Ramos (cell line): ENCODE results near the gene CBX8.

Experiments
- in situ Hi-C: fragments of 300-500 bp; cut with MboI; formaldehyde crosslinking; loops from one replicate; pipeline ENCODE4 v1.14.3; 2022; ENCODE audit warnings: low sequenced_read_pairs; ENCODE audit not compliant: unreplicated experiment

Gene CBX8

GRCh38 chr17:79808763-79809529 is 12.1 kb upstream of the CBX8 start:
- in situ Hi-C loops: no loop called here

DNA sequence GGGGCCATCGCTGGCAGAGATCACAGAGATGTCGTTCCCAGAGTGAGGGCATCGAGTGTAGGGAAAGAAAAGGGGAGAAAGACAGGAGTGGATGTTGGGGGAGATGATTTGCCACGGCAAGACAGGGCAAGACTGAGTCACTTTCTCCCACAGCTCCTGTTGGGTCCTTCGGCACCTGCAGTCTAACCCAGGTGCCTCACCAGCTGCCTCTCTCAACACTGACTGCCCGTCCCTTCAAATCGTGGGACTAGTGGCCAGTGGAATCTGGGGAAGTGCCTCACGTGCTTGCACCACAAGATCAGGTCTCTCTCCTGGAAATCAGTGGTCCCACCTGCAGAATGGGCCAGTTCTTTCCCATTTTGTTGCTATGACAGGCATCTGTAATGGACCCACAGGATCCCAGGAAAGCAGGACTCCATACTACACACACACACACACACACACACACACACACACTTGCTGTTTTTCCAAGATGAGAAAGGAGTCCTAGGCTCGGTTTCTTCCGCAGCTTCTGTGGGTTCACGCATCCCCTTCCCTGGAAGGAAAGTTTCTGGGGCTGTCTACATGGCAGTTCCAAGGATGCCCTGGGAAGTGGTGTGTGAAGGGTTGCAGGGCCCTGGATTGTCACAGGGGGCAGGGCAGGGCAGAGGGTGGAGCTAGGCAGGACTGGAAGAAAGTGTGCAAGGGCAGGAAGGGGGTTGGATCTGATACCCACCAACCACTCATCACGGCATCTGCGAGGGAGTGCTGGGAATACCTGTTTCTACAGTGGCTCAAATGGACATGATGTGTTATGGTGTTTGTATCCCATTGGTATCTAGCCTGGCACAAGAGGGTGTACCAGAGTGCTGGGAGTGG is 10.2 kb upstream of the CBX8 start:
- in situ Hi-C loops: no loop called here

DNA sequence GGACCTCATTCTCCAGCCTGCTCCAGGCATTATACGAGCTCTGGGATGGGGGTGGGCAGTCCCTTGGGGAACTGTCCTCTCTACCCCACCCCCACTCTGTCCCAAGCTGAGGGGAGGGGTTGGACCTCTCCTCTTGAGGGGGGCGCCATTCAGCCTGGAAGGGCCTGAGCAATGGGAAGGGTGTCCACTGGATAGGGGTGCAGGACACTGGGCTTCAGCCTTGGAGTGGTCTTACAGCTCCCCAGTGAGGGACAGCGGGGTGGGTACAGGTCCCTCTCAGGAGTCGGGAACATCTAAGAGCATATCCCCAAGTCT is 9.5 kb upstream of the CBX8 start:
- in situ Hi-C loops: no loop called here

- in situ Hi-C loops: no loop called here
These were observed 8.2 kb upstream of the CBX8 start for GRCh38 chr17:79804856-79805696.

DNA sequence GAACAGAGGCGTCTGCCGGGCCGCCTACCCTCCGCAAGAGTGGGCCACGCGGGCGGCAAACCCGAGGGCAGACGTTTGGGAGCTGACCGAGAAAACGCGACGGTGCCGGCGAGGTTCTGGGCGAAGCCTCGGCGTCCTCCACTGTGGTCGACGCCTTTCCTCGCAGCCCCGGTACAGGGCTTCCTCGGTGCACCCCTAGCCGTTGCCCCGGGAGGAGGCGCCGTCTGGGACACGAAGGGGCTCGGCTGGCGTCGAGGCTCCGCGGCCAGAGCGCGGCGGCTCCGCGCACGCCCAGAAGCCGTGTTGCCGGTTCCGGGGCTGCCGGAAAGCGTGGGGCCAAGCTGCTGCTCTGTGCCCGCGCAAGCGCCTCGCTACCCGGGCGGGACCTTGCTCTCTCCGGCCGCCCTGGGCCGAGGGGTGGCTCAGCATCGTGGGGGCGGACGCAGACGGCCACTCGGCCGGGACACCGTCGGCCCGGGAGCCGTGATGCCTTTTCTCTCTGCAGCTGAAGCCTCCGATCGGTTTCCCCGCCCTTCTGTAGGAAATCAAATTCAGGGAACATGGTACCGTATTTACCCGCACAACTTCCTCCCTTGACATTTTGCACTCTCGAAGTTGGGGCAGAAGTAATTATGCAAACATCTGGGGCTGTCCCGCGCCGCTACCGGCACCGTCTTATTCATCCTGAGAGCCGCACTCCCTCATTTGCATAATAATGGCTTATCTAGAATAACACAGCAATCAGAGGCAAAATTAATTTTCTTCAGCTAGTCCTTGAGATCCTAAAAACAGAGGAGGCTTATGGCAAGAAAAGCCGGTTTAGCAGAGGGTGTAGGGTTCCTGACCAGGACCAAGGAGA is 7.3 kb upstream of the CBX8 start:
- in situ Hi-C loops: no loop called here

DNA sequence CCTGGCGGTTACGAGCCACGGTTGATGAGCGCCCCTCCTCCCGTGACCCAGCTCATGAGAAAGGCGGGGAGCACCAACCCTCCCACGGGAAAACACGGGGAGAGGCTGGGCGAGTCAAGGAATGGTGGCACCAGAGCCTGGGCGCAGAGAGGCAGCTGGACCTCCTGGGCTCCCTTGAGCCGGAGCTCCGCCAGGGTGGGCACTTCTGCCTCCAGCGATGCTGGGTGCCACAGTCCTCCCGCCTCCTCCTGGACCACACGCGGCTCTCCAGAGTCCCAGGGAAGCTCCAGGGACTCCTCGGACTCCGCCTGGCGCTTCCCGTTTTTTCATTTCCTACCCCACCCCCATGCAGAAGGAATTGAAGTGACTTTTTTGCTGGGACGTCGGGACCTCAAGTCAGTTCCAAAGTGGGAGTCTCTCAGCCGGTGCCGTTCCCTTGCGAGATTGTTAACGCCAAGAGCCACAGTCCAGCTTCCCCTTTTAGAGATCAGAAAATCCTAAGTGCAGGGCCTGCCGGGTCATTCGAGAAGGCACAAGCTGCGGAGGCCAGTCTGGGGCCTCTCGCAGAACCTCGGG is 6.6 kb upstream of the CBX8 start:
- in situ Hi-C loops: no loop called here

DNA sequence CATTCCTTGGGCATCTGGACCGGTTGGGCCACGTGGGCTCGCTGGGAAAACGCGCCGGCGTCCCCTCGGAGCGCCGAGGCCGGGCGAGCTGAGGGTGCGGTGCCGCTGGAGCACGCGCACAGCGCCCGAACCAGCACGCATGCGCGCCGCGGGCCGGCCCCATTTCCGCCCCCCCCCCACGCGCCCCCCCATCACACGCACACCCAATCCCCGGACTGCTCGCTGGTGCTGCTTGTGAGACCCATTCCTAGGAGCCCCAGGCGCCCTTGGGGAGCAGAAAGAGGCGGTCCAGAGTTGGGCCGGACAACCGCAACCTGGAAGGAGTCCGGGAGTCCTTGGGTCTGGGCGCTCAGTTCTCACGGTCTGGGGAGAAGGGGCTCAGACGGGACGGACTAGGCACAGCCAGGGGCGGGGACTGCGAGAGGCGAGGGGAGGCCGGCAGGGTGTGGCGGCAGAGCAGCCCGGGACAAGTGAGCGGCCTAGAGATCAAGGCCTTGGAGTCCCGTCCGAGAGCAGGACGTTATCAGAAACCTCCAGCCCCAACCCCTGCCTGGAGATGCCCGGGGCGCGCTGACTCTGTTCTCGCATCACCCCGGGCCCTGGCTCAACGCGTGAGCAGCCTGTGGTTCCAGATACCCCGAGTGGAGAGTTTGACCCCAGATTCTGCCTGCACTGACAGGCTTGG is 6.0 kb upstream of the CBX8 start:
- in situ Hi-C loops: no loop called here

- in situ Hi-C loops: no loop called here
These were observed 5.3 kb upstream of the CBX8 start for GRCh38 chr17:79802039-79802735.

GRCh38 chr17:79801156-79802038 is 4.5 kb upstream of the CBX8 start:
- in situ Hi-C loops: no loop called here

DNA sequence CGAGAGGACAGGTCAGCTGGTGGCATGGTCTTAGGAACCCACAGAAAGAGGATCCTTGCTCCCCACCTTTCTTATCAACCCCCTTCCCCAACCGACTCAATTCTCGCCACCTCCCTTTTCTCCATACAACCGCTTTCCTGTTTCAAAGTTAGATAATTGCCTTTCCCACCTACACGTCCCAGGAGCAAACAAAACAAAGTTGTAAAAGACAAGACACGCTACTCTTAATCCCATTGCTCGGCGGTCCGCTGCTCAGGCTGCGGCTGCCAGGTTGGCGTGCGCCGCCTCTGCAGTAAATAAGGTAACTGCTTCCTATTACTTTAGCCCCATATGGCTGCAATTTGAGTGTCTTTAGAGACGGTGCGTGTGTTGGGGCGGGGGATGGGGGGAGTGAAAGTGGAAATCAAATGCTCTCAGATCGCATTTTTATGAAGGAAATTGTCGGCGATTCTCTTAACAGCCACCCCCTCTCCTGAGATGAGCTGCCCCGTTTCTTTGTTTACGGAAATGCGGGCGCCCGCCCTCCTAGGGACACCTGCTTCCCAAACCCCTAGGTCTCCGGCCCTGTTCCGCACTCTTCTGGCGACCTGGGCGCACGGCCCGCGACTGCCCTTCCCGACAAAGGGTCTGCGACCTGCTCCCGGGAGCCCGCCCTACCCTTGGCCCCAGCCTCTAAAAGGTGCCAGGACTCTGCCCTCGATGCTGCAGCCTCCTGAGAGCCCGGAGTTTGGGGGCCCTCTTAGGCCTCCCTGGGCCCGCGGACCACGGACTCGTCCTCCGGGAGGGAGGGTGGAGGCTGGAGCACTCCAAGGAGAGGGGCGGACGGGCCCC is 3.7 kb upstream of the CBX8 start:
- in situ Hi-C loops: no loop called here

- in situ Hi-C loops: no loop called here
These were observed 2.9 kb upstream of the CBX8 start for GRCh38 chr17:79799538-79800324.

- in situ Hi-C loops: no loop called here
These were observed 2.3 kb upstream of the CBX8 start for GRCh38 chr17:79799174-79799537.

GRCh38 chr17:79798299-79799173 is 1.7 kb upstream of the CBX8 start:
- in situ Hi-C loops: no loop called here

GRCh38 chr17:79797492-79798298 is 818 bp upstream of the CBX8 start:
- in situ Hi-C loops: no loop called here
